Esophagus muscularis mucosa (tissue), 4 donors: ENCODE data around the gene KRTAP2-1. TPM values are rescaled to one million over a fixed set of nuclear protein-coding genes. Genes with fewer than 3 reads are reported as not detected.
"Not testable (repeated sequence)": the region's sequence is repeated elsewhere in the genome, so short reads cannot be mapped to it uniquely, and the experiment has no call there.

Experiments used
- DNase-seq: peaks from one replicate; pipeline ENCODE4 v3.0.0-alpha.2; 2017; ENCODE audit errors: extremely low spot score
- H3K27ac ChIP-seq, 4 donors: fragments of 200-600 bp; sonication (generic); replicated peaks in 1 of 4; 1 replicate in 3 of 4; 2 replicates in 1 of 4; pipeline ENCODE4 v1.5.1; 2016 to 2019; ENCODE audit warnings: mild to moderate bottlenecking in 1 of 4
- H3K27me3 ChIP-seq, 4 donors: fragments of 200-600 bp; sonication (generic); one replicate each; pipeline versions ENCODE4 v1.5.1 to v1.6.0; 2016 to 2019
- H3K36me3 ChIP-seq, 4 donors: fragments of 200-600 bp; sonication (generic); one replicate each; pipeline ENCODE4 v1.5.1; 2016 to 2019
- H3K4me1 ChIP-seq, 4 donors: fragments of 200-600 bp; sonication (generic); one replicate each; pipeline ENCODE4 v1.5.1; 2016 to 2019
- H3K4me3 ChIP-seq, 4 donors: fragments of 200-600 bp; sonication (generic); 1 replicate in 2 of 4; 2 replicates in 2 of 4; pipeline ENCODE4 v1.5.1; 2016 to 2019; ENCODE audit warnings: mild to moderate bottlenecking in 4 of 4, moderate library complexity in 1 of 4
- H3K9me3 ChIP-seq, 4 donors: fragments of 200-600 bp; sonication (generic); 1 replicate in 3 of 4; 2 replicates in 1 of 4; pipeline ENCODE4 v1.5.1; 2016 to 2019
- EP300 ChIP-seq: sonication (generic); formaldehyde crosslinking; IDR thresholded peaks from one replicate; pipeline ENCODE4 v1.6.1; 2017; ENCODE audit warnings: antibody characterized with exemption
- POLR2A ChIP-seq: fragments of 450-650 bp; IDR thresholded peaks from one replicate; pipeline ENCODE4 v1.6.1; 2017; ENCODE audit warnings: antibody characterized with exemption, moderate library complexity, mild to moderate bottlenecking, low read depth
- POLR2AphosphoS5 ChIP-seq, 2 donors: sonication (generic); formaldehyde crosslinking; IDR thresholded peaks; one replicate each; pipeline ENCODE4 v1.6.1; 2017; ENCODE audit warnings: antibody characterized with exemption in 2 of 2
- WGBS: methylation state at CpG from one replicate; pipeline ENCODE4 v1.1.5; 2018; 5-methylcytosine and 5-hydroxymethylcytosine counted together
- intact Hi-C: fragments of 100-400 bp; cut with DNase I; formaldehyde crosslinking; loops from one replicate; pipeline ENCODE4 v1.15.1; 2023
- total RNA-seq, 4 donors: library from RNA; depleted of rRNA; stranded (reverse); fragments of >200 nt; gene quantifications; one replicate each; pipeline versions ENCODE4 v1.1.0 to v1.2.1, GENCODE V29; 2016
- TF ChIP-seq, protein P1 (sequence below), 3 experiments: fragments of 200-600 bp in 2 of 3; fragments of 450-650 bp in 1 of 3; sonication (generic) in 2 of 3; IDR thresholded peaks; one replicate each; pipeline ENCODE4 v1.5.1; 2017 to 2019; ENCODE audit warnings: antibody characterized with exemption in 3 of 3, mild to moderate bottlenecking in 2 of 3, moderate library complexity in 1 of 3

KRTAP2-1 gene
- total RNA-seq, 4 donors from 2014 or later, result not detected

- intact Hi-C loops, result no loop called here
- no peak for DNase-seq
- no peak within 1 kb of the TSS for H3K27ac ChIP-seq
- peaks cover 0 to 5% (median 0%) of the 10 kb centered on the region in 4 donors for H3K9me3 ChIP-seq
- H3K4me3 ChIP-seq, result no peak within 1 kb of the TSS
- no peaks in the 10 kb centered on the region for H3K36me3 ChIP-seq
- peaks cover 0 to 16% (median 0%) of the 10 kb centered on the region in 4 donors for H3K27me3 ChIP-seq
- H3K4me1 ChIP-seq, result no peaks in the 10 kb centered on the region
- TF ChIP-seq, protein P1, sequence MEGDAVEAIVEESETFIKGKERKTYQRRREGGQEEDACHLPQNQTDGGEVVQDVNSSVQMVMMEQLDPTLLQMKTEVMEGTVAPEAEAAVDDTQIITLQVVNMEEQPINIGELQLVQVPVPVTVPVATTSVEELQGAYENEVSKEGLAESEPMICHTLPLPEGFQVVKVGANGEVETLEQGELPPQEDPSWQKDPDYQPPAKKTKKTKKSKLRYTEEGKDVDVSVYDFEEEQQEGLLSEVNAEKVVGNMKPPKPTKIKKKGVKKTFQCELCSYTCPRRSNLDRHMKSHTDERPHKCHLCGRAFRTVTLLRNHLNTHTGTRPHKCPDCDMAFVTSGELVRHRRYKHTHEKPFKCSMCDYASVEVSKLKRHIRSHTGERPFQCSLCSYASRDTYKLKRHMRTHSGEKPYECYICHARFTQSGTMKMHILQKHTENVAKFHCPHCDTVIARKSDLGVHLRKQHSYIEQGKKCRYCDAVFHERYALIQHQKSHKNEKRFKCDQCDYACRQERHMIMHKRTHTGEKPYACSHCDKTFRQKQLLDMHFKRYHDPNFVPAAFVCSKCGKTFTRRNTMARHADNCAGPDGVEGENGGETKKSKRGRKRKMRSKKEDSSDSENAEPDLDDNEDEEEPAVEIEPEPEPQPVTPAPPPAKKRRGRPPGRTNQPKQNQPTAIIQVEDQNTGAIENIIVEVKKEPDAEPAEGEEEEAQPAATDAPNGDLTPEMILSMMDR (IDR thresholded peaks at IDR 0.05), result no peak
- TF ChIP-seq POLR2AphosphoS5 (IDR thresholded peaks at IDR 0.05), result no peak
- TF ChIP-seq EP300, result no peak
- TF ChIP-seq POLR2A, result no peak
- 77% methylated on average over 5 of the region's 6 CpGs for WGBS
Measured at GRCh38 chr17:41060052-41060604, 13.0 kb upstream of the KRTAP2-1 start, which contains the start of gene KRTAP2-3. TSS of gene KRTAP2-3 (minus strand) at chr17:41060114. CDS start at chr17:41060050, 64 bp downstream.

- intact Hi-C loops, H3K4me1 ChIP-seq, DNase-seq, H3K27ac ChIP-seq, H3K4me3 ChIP-seq, H3K9me3 ChIP-seq, H3K36me3 ChIP-seq: not testable (repeated sequence)
- peaks cover 0 to 16% (median 0%) of the 10 kb centered on the region in 4 donors for H3K27me3 ChIP-seq
- 32% methylated on average over 8 of the region's 31 CpGs for WGBS
Measured at GRCh38 chr17:41059276-41060051, 12.3 kb upstream of the KRTAP2-1 start.

DNA sequence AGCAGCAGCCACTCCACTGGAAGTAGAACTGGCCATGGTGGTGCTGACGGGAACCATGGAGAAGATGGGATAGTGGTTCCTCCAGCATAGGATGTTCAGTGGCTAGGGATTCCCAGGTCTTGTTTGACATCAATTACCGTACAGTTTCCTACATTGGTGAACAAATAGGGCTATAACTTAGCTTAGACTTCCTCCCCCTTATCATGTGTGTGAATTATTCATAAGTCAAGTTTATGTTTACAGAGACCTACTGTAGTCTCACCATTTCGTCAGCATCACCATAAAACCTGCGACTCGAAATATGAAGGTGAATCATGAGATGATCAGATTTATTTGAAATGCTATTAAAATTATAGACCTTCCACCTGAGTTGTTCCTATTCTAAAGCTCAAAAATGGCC, 11.6 kb upstream of the KRTAP2-1 start:
- no peaks in the 10 kb centered on the region for H3K4me1 ChIP-seq
- WGBS, result 93% methylated on average over 5 of the region's 5 CpGs
- no peaks in the 10 kb centered on the region for H3K36me3 ChIP-seq
- intact Hi-C loops, result no loop called here
- DNase-seq, result no peak
- H3K9me3 ChIP-seq, result peaks cover 0 to 5% (median 0%) of the 10 kb centered on the region in 4 donors
- H3K4me3 ChIP-seq, result no peak overlapping the region
- H3K27me3 ChIP-seq, result peaks cover 0 to 16% (median 0%) of the 10 kb centered on the region in 4 donors
- no peak for TF ChIP-seq POLR2AphosphoS5 (IDR thresholded peaks at IDR 0.05)
- TF ChIP-seq, protein P1 (IDR thresholded peaks at IDR 0.05), result no peak
- no peak overlapping the region for H3K27ac ChIP-seq

- Histone ChIP-seq H3K27me3 (peaks cover 0 to 16% (median 0%) of the 10 kb centered on the region in 4 donors), H3K36me3 (no peaks in the 10 kb centered on the region), H3K27ac (no peak overlapping the region), H3K4me3 (no peak overlapping the region), H3K4me1 (no peaks in the 10 kb centered on the region), H3K9me3 (peaks cover 0 to 5% (median 0%) of the 10 kb centered on the region in 4 donors)
- 94% methylated on average over 1 of the region's 1 CpG for WGBS
- intact Hi-C loops, result no loop called here
- DNase-seq, result no peak
- TF ChIP-seq, protein P1 (IDR thresholded peaks at IDR 0.05), result no peak
- TF ChIP-seq POLR2AphosphoS5 (IDR thresholded peaks at IDR 0.05) (no peak), EP300 (no peak), POLR2A (no peak)
Measured at GRCh38 chr17:41057547-41057946, 10.4 kb upstream of the KRTAP2-1 start.

- WGBS, result 50% methylated on average over 1 of the region's 6 CpGs
- H3K27ac ChIP-seq, H3K36me3 ChIP-seq, H3K9me3 ChIP-seq, DNase-seq, H3K4me3 ChIP-seq, H3K4me1 ChIP-seq, intact Hi-C loops: not testable (repeated sequence)
- peaks cover 0 to 19% (median 0%) of the 10 kb centered on the region in 4 donors for H3K27me3 ChIP-seq
Measured at GRCh38 chr17:41055130-41055529, 8.0 kb upstream of the KRTAP2-1 start, which contains the start of gene KRTAP2-2. TSS of gene KRTAP2-2 (minus strand) at chr17:41055230. CDS start at chr17:41055211, 19 bp downstream.

- H3K4me1 ChIP-seq, H3K36me3 ChIP-seq, H3K4me3 ChIP-seq, DNase-seq, intact Hi-C loops, H3K9me3 ChIP-seq, H3K27ac ChIP-seq: not testable (repeated sequence)
- 94% methylated on average over 5 of the region's 9 CpGs for WGBS
- peaks cover 0 to 23% (median 0%) of the 10 kb centered on the region in 4 donors for H3K27me3 ChIP-seq
Measured at GRCh38 chr17:41054556-41054955, 7.4 kb upstream of the KRTAP2-1 start.
